ENCODE results near the gene AK9.

GRCh38 chr6:109513571-109514071 is 177.4 kb downstream of the AK9 start:
- TF ChIP-seq CTCF (IDR thresholded peaks at IDR 0.05) (no peak), REST (IDR thresholded peaks at IDR 0.05; ENCODE audit: insufficient read depth in 1 of 2, low read depth in 2 of 2, low read length in 1 of 2) (no peak), SIN3A (IDR thresholded peaks at IDR 0.05; ENCODE audit: borderline replicate concordance, insufficient read depth, low read depth, low read length) (no peak)
